ENCODE results near the gene CYP4F12. TPM values are rescaled to one million over a fixed set of nuclear protein-coding genes. Genes with fewer than 3 reads are reported as not detected.
"Not testable (repeated sequence)": the region's sequence is repeated elsewhere in the genome, so short reads cannot be mapped to it uniquely, and the experiment has no call there.

The CYP4F12 gene
- total RNA-seq, 3 donors from 2014 or later: not detected

- H3K4me1 Mint-ChIP-seq (ENCODE audit: low read depth): peaks cover 3% of the 10 kb centered on the region
- DNase-seq (no peak), ATAC-seq (no peak)
- H3K9me3 Mint-ChIP-seq: no peaks in the 10 kb centered on the region
- H3K27me3 Mint-ChIP-seq (ENCODE audit: low read depth): peaks cover 12% of the 10 kb centered on the region
- no peak overlapping the region for H3K4me3 Mint-ChIP-seq
- H3K36me3 Mint-ChIP-seq (ENCODE audit: insufficient read depth): no peaks in the 10 kb centered on the region
Observed at GRCh38 chr19:15640904-15641597, 31.8 kb upstream of the CYP4F12 start.

- H3K4me3 Mint-ChIP-seq: no peak overlapping the region
- H3K36me3 Mint-ChIP-seq (ENCODE audit: insufficient read depth): no peaks in the 10 kb centered on the region
Observed at GRCh38 chr19:15641901-15642491, 30.9 kb upstream of the CYP4F12 start.

GRCh38 chr19:15642807-15643206 is 30.1 kb upstream of the CYP4F12 start:
- no peaks in the 10 kb centered on the region for H3K9me3 Mint-ChIP-seq

More at GRCh38 chr19:15641901-15642491, 30.9 kb upstream of the CYP4F12 start:
- Mint-ChIP-seq H3K4me1 (ENCODE audit: low read depth) (peaks cover 3% of the 10 kb centered on the region), H3K27me3 (ENCODE audit: low read depth) (peaks cover 12% of the 10 kb centered on the region), H3K9me3 (no peaks in the 10 kb centered on the region)
- ATAC-seq: no peak
- DNase-seq: no peak

GRCh38 chr19:15643387-15643786 is 29.5 kb upstream of the CYP4F12 start:
- ATAC-seq (no peak), DNase-seq (no peak)
- H3K36me3 Mint-ChIP-seq (ENCODE audit: insufficient read depth): no peaks in the 10 kb centered on the region
- H3K4me1 Mint-ChIP-seq (ENCODE audit: low read depth): peaks cover 3% of the 10 kb centered on the region
- H3K4me3 Mint-ChIP-seq: no peak overlapping the region
- H3K9me3 Mint-ChIP-seq: no peaks in the 10 kb centered on the region
- H3K27me3 Mint-ChIP-seq (ENCODE audit: low read depth): peaks cover 9% of the 10 kb centered on the region

More at GRCh38 chr19:15642807-15643206, 30.1 kb upstream of the CYP4F12 start:
- no peak for ATAC-seq
- no peak for DNase-seq
- peaks cover 3% of the 10 kb centered on the region for H3K4me1 Mint-ChIP-seq (ENCODE audit: low read depth)
- no peak overlapping the region for H3K4me3 Mint-ChIP-seq
- peaks cover 10% of the 10 kb centered on the region for H3K27me3 Mint-ChIP-seq (ENCODE audit: low read depth)
- H3K36me3 Mint-ChIP-seq (ENCODE audit: insufficient read depth): no peaks in the 10 kb centered on the region

- Mint-ChIP-seq H3K27me3 (ENCODE audit: low read depth) (peaks cover 7% of the 10 kb centered on the region), H3K4me1 (ENCODE audit: low read depth) (peaks cover 3% of the 10 kb centered on the region), H3K9me3 (no peaks in the 10 kb centered on the region), H3K4me3 (no peak overlapping the region), H3K36me3 (ENCODE audit: insufficient read depth) (no peaks in the 10 kb centered on the region)
- ATAC-seq (no peak), DNase-seq (no peak)
Observed at GRCh38 chr19:15644066-15644741, 28.7 kb upstream of the CYP4F12 start.

- ATAC-seq (no peak), DNase-seq (no peak)
- H3K9me3 Mint-ChIP-seq: no peaks in the 10 kb centered on the region
- H3K4me1 Mint-ChIP-seq (ENCODE audit: low read depth): peaks cover 3% of the 10 kb centered on the region
- H3K36me3 Mint-ChIP-seq (ENCODE audit: insufficient read depth): no peaks in the 10 kb centered on the region
- no peak overlapping the region for H3K4me3 Mint-ChIP-seq
- peaks cover 6% of the 10 kb centered on the region for H3K27me3 Mint-ChIP-seq (ENCODE audit: low read depth)
Observed at GRCh38 chr19:15644816-15645215, 28.1 kb upstream of the CYP4F12 start.

GRCh38 chr19:15649526-15649925 is 23.4 kb upstream of the CYP4F12 start:
- no peak overlapping the region for H3K4me3 Mint-ChIP-seq
- H3K9me3 Mint-ChIP-seq: no peaks in the 10 kb centered on the region
- H3K36me3 Mint-ChIP-seq (ENCODE audit: insufficient read depth): no peaks in the 10 kb centered on the region
- peaks cover 14% of the 10 kb centered on the region for H3K27me3 Mint-ChIP-seq (ENCODE audit: low read depth)
- no peaks in the 10 kb centered on the region for H3K4me1 Mint-ChIP-seq (ENCODE audit: low read depth)
- DNase-seq: no peak
- no peak for ATAC-seq

GRCh38 chr19:15650123-15650522 is 22.8 kb upstream of the CYP4F12 start:
- not testable (repeated sequence) for DNase-seq; H3K4me3 Mint-ChIP-seq; H3K4me1 Mint-ChIP-seq (ENCODE audit: low read depth); H3K36me3 Mint-ChIP-seq (ENCODE audit: insufficient read depth); ATAC-seq; H3K9me3 Mint-ChIP-seq
- H3K27me3 Mint-ChIP-seq (ENCODE audit: low read depth): peaks cover 19% of the 10 kb centered on the region

GRCh38 chr19:15651791-15652190 is 21.1 kb upstream of the CYP4F12 start:
- no peak for DNase-seq
- Mint-ChIP-seq H3K9me3 (no peaks in the 10 kb centered on the region), H3K4me1 (ENCODE audit: low read depth) (no peaks in the 10 kb centered on the region), H3K27me3 (ENCODE audit: low read depth) (peaks cover 23% of the 10 kb centered on the region), H3K4me3 (no peak overlapping the region), H3K36me3 (ENCODE audit: insufficient read depth) (no peaks in the 10 kb centered on the region)
- no peak for ATAC-seq

GRCh38 chr19:15652559-15653278 is 20.2 kb upstream of the CYP4F12 start:
- H3K4me1 Mint-ChIP-seq (ENCODE audit: low read depth): no peaks in the 10 kb centered on the region
- DNase-seq (no peak), ATAC-seq (no peak)
- no peak overlapping the region for H3K4me3 Mint-ChIP-seq
- no peaks in the 10 kb centered on the region for H3K36me3 Mint-ChIP-seq (ENCODE audit: insufficient read depth)
- H3K9me3 Mint-ChIP-seq: no peaks in the 10 kb centered on the region
- peaks cover 24% of the 10 kb centered on the region for H3K27me3 Mint-ChIP-seq (ENCODE audit: low read depth)

- no peaks in the 10 kb centered on the region for H3K36me3 Mint-ChIP-seq (ENCODE audit: insufficient read depth)
- DNase-seq (no peak), ATAC-seq (no peak)
- H3K27me3 Mint-ChIP-seq (ENCODE audit: low read depth): peaks cover 40% of the 10 kb centered on the region
- H3K4me3 Mint-ChIP-seq: no peak overlapping the region
- no peaks in the 10 kb centered on the region for H3K9me3 Mint-ChIP-seq
- H3K4me1 Mint-ChIP-seq (ENCODE audit: low read depth): no peaks in the 10 kb centered on the region
Observed at GRCh38 chr19:15656467-15656866, 16.4 kb upstream of the CYP4F12 start.

GRCh38 chr19:15663247-15663646 is 9.6 kb upstream of the CYP4F12 start:
- no peak overlapping the region for H3K4me3 Mint-ChIP-seq
- H3K4me1 Mint-ChIP-seq (ENCODE audit: low read depth): no peaks in the 10 kb centered on the region
- H3K27me3 Mint-ChIP-seq (ENCODE audit: low read depth): peaks cover 15% of the 10 kb centered on the region
- DNase-seq (no peak), ATAC-seq (no peak)
- H3K36me3 Mint-ChIP-seq (ENCODE audit: insufficient read depth): no peaks in the 10 kb centered on the region
- H3K9me3 Mint-ChIP-seq: no peaks in the 10 kb centered on the region

- H3K27me3 Mint-ChIP-seq (ENCODE audit: low read depth): peaks cover 4% of the 10 kb centered on the region
- no peaks in the 10 kb centered on the region for H3K9me3 Mint-ChIP-seq
- no peaks in the 10 kb centered on the region for H3K36me3 Mint-ChIP-seq (ENCODE audit: insufficient read depth)
- no peak overlapping the region for H3K4me3 Mint-ChIP-seq
- H3K4me1 Mint-ChIP-seq (ENCODE audit: low read depth): no peaks in the 10 kb centered on the region
- no peak for ATAC-seq
- DNase-seq: no peak
Observed at GRCh38 chr19:15666186-15666585, 6.7 kb upstream of the CYP4F12 start.

- Mint-ChIP-seq H3K4me1 (ENCODE audit: low read depth) (no peaks in the 10 kb centered on the region), H3K27me3 (ENCODE audit: low read depth) (peaks cover 4% of the 10 kb centered on the region), H3K9me3 (no peaks in the 10 kb centered on the region), H3K4me3 (no peak overlapping the region), H3K36me3 (ENCODE audit: insufficient read depth) (no peaks in the 10 kb centered on the region)
- ATAC-seq: no peak
- no peak for DNase-seq
Observed at GRCh38 chr19:15666883-15667282, 6.0 kb upstream of the CYP4F12 start.
